ENCODE data around the gene FHOD1. TPM values are rescaled to one million over a fixed set of nuclear protein-coding genes. Genes with fewer than 3 reads are reported as not detected.

FHOD1 gene
- total and polyA plus RNA-seq, 9 of the 15 experiments (the other 6 are each of a cell fraction or from before 2014, with no cell fraction given): 18.7 to 126 (median 32.3) TPM

- TF ChIP-seq, protein P1, sequence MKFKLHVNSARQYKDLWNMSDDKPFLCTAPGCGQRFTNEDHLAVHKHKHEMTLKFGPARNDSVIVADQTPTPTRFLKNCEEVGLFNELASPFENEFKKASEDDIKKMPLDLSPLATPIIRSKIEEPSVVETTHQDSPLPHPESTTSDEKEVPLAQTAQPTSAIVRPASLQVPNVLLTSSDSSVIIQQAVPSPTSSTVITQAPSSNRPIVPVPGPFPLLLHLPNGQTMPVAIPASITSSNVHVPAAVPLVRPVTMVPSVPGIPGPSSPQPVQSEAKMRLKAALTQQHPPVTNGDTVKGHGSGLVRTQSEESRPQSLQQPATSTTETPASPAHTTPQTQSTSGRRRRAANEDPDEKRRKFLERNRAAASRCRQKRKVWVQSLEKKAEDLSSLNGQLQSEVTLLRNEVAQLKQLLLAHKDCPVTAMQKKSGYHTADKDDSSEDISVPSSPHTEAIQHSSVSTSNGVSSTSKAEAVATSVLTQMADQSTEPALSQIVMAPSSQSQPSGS (CRISPR knock-in tag; IDR thresholded peaks at IDR 0.05): no peak
- TF ChIP-seq ARID1B (IDR thresholded peaks at IDR 0.05) (peak; percentile 14; the same call in 1 of the 2 replicates), POLR2G (IDR thresholded peaks at IDR 0.05; ENCODE audit: low read depth, low read length) (0 out of 2 replicates have a peak, but pooled peaks have one; percentile 24), PHB (CRISPR knock-in tag; IDR thresholded peaks at IDR 0.05) (no peak), ZNF24 (IDR thresholded peaks at IDR 0.05) (no peak), CBX8 (IDR thresholded peaks at IDR 0.05; ENCODE audit: borderline replicate concordance, extremely low read depth, low read depth, low read length, poor library complexity, severe bottlenecking) (no peak), ZBTB33 (CRISPR knock-in tag; IDR thresholded peaks at IDR 0.05) (no peak), MIER1 (IDR thresholded peaks at IDR 0.05; ENCODE audit: low read depth) (no peak), BMI1 (IDR thresholded peaks at IDR 0.05; ENCODE audit: low read length) (no peak), ZNF609 (CRISPR knock-in tag; IDR thresholded peaks at IDR 0.05; ENCODE audit: borderline replicate concordance) (no peak), CXXC5 (CRISPR knock-in tag; IDR thresholded peaks at IDR 0.05) (no peak), TSC22D4 (tag; IDR thresholded peaks at IDR 0.05) (no peak), MLLT1 (IDR thresholded peaks at IDR 0.05) (no peak), HDAC2 (IDR thresholded peaks at IDR 0.05) (0 out of 2 replicates have a peak, but pooled peaks have one; percentile 33)
- TF ChIP-seq, protein P2, sequence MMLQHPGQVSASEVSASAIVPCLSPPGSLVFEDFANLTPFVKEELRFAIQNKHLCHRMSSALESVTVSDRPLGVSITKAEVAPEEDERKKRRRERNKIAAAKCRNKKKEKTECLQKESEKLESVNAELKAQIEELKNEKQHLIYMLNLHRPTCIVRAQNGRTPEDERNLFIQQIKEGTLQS (IDR thresholded peaks at IDR 0.05): peak; percentile 80
- TF ChIP-seq, protein P2 (CRISPR knock-in tag; conservative IDR thresholded peaks at IDR 0.05): no peak
These were observed 2.7 kb downstream of the FHOD1 start (continued) for GRCh38 chr16:67244387-67245185.

Data from K562 (cell line).